Liver (tissue), 9 donors: Measurements from ENCODE around the gene SNCAIP. TPM values are rescaled to one million over a fixed set of nuclear protein-coding genes. Genes with fewer than 3 reads are reported as not detected.
A peak's percentile ranks its signal among the peaks of the same experiment; 100 is the strongest.

Experiments
- DNase-seq: peaks from one replicate; pipeline ENCODE4 v3.0.0-alpha.2; 2017; ENCODE audit warnings: low spot score
- H3K27ac ChIP-seq, 2 donors: one replicate each; pipeline ENCODE4 v1.7.0; 2013; ENCODE audit warnings: inconsistent platforms in 2 of 2, low read length in 2 of 2, control low read depth in 1 of 2, low read depth in 1 of 2, mild to moderate bottlenecking in 1 of 2
- H3K27me3 ChIP-seq, 4 donors: one replicate each; pipeline versions ENCODE4 v1.6.1 to v1.7.0; 2013; ENCODE audit warnings: low read length in 3 of 4, inconsistent platforms in 1 of 4, mild to moderate bottlenecking in 1 of 4, moderate library complexity in 1 of 4; ENCODE audit not compliant: control insufficient read depth in 4 of 4, insufficient read depth in 4 of 4
- H3K36me3 ChIP-seq, 4 donors: one replicate each; pipeline versions ENCODE4 v1.6.1 to v1.7.0; 2013; ENCODE audit warnings: low read length in 3 of 4, mild to moderate bottlenecking in 3 of 4, low read depth in 1 of 4, moderate library complexity in 1 of 4; ENCODE audit not compliant: control insufficient read depth in 4 of 4, insufficient read depth in 3 of 4
- H3K4me1 ChIP-seq, 4 donors: one replicate each; pipeline versions ENCODE4 v1.6.1 to v1.7.0; 2013; ENCODE audit warnings: low read length in 3 of 4, mild to moderate bottlenecking in 3 of 4, moderate library complexity in 1 of 4; ENCODE audit not compliant: control insufficient read depth in 4 of 4, insufficient read depth in 4 of 4
- H3K4me3 ChIP-seq, 3 donors: one replicate each; pipeline versions ENCODE4 v1.6.1 to v1.7.0; 2013; ENCODE audit warnings: low read length in 3 of 3, control low read depth in 1 of 3, low read depth in 1 of 3, mild to moderate bottlenecking in 1 of 3
- H3K9ac ChIP-seq, 2 donors: one replicate each; pipeline ENCODE4 v1.7.0; 2013; ENCODE audit warnings: low read length in 2 of 2, mild to moderate bottlenecking in 2 of 2, moderate library complexity in 2 of 2, control low read depth in 1 of 2, low read depth in 1 of 2
- H3K9me3 ChIP-seq, 4 donors: one replicate each; pipeline versions ENCODE4 v1.6.1 to v1.7.0; 2013; ENCODE audit warnings: low read length in 3 of 4; ENCODE audit not compliant: control insufficient read depth in 4 of 4
- EGR1 ChIP-seq, 2 donors: IDR thresholded peaks; 2 replicates each; pipeline ENCODE4 v1.6.1; 2016 to 2018; ENCODE audit warnings: antibody characterized with exemption in 2 of 2, low read depth in 2 of 2
- FOXA1 ChIP-seq: IDR thresholded peaks from 2 replicates; pipeline ENCODE4 v1.6.1; 2016; ENCODE audit warnings: antibody characterized with exemption
- FOXA2 ChIP-seq: IDR thresholded peaks from 2 replicates; pipeline ENCODE4 v1.6.1; 2016; ENCODE audit warnings: antibody characterized with exemption
- GABPA ChIP-seq, 2 donors: IDR thresholded peaks in 1 of 2; conservative IDR thresholded peaks in 1 of 2; 2 replicates each; pipeline ENCODE4 v1.6.1; 2016; ENCODE audit warnings: antibody characterized with exemption in 2 of 2, mild to moderate bottlenecking in 1 of 2, moderate library complexity in 1 of 2
- NR2F2 ChIP-seq: IDR thresholded peaks from 2 replicates; pipeline ENCODE4 v1.6.1; 2016; ENCODE audit warnings: antibody characterized with exemption
- RXRA ChIP-seq, 2 donors: IDR thresholded peaks; 2 replicates each; pipeline ENCODE4 v1.6.1; 2017 to 2018; ENCODE audit warnings: antibody characterized with exemption in 2 of 2, mild to moderate bottlenecking in 1 of 2
- YY1 ChIP-seq: IDR thresholded peaks from 2 replicates; pipeline ENCODE4 v1.6.1; 2016; ENCODE audit warnings: antibody characterized with exemption, mild to moderate bottlenecking
- WGBS: extraction: QIAGEN DNeasy Blood & Tissue Kit; methylation state at CpG from one replicate; pipeline ENCODE4 v1.1.7; 2013; 5-methylcytosine and 5-hydroxymethylcytosine counted together
- polyA plus RNA-seq, 2 donors: library from polyadenylated mRNA; stranded (reverse) in 1 of 2; unstranded in 1 of 2; fragments of 200-250 nt in 1 of 2; fragments of >200 nt in 1 of 2; fragmentation: Nextera tagmentation in 1 of 2; extraction: Ambion mirVana in 1 of 2; gene quantifications; one replicate each; pipeline versions ENCODE4 v1.2.1 to v1.2.3, GENCODE V29; 2013 to 2015
- total RNA-seq, 2 donors: library from RNA; depleted of rRNA; stranded (reverse); fragments of >200 nt; gene quantifications; one replicate each; pipeline ENCODE4 v1.2.3, GENCODE V29; 2014
- TF ChIP-seq, protein P1 (sequence below): IDR thresholded peaks from 2 replicates; pipeline ENCODE4 v1.6.1; 2016; ENCODE audit warnings: antibody characterized with exemption, mild to moderate bottlenecking
- TF ChIP-seq, protein P2 (sequence below): IDR thresholded peaks from 2 replicates; pipeline ENCODE4 v1.6.1; 2016; ENCODE audit warnings: antibody characterized with exemption
- TF ChIP-seq, protein P3 (sequence below): fragments of 150-350 bp; IDR thresholded peaks from 2 replicates; pipeline ENCODE4 v1.5.1; 2017; ENCODE audit warnings: improper control_type of control experiment, low read depth, low read length; ENCODE audit not compliant: missing input control
- donor health status: healthy.
- donor health status: healthy.
- donor health status: healthy.
- donor health status: healthy.
- donor health status: healthy.

The SNCAIP gene
- total and polyA plus RNA-seq, 4 donors: 0.17 to 2.1 (median 0.74) TPM

DNA sequence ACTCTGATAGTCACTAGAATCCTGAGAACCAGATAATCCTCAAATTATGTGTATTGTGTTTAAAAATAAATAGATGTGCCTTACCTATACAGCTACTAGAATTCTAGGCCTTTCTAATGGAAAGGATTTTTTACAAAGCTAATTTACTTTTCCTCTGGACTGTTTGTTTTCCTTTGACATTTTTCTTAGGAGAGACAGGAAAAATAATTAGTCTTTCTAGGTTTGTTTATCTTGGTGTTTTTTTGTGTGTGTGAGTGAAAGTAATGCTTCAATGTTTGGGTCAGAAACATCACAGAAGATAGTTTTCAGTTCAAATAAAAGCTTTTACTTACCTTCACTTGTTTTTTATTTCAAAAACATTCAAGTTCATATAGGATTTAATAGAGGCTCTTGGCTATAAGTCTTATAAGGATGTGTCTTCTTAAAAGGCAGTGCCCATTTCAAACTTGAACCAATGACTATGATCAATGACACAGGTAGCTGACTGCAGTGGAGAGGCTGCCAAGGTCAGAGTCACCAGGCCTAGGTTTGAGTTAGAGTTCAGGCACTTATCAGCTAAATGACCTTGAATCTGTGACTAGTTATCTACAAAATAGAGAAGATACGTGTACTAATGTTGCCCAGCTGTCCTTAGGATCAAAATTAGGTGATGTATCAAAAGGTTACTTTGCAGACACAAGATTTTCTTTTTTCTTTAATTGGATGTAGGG, 92.8 kb downstream of the SNCAIP start:
- Histone ChIP-seq H3K4me3 (no peak overlapping the region), H3K36me3 (no peaks in the 10 kb centered on the region), H3K27me3 (no peaks in the 10 kb centered on the region), H3K27ac (no peak overlapping the region), H3K9ac (no peak overlapping the region), H3K4me1 (no peaks in the 10 kb centered on the region), H3K9me3 (no peaks in the 10 kb centered on the region)
- no peak for DNase-seq
- 30% methylated on average over 1 of the region's 1 CpG for WGBS
- TF ChIP-seq RXRA (IDR thresholded peaks at IDR 0.05) (peak in 1 of 2 donors; percentile 19), GABPA (IDR thresholded peaks at IDR 0.05 in 1 of 2, conservative IDR thresholded peaks at IDR 0.05 in 1 of 2) (no peak)
- TF ChIP-seq, protein P1, sequence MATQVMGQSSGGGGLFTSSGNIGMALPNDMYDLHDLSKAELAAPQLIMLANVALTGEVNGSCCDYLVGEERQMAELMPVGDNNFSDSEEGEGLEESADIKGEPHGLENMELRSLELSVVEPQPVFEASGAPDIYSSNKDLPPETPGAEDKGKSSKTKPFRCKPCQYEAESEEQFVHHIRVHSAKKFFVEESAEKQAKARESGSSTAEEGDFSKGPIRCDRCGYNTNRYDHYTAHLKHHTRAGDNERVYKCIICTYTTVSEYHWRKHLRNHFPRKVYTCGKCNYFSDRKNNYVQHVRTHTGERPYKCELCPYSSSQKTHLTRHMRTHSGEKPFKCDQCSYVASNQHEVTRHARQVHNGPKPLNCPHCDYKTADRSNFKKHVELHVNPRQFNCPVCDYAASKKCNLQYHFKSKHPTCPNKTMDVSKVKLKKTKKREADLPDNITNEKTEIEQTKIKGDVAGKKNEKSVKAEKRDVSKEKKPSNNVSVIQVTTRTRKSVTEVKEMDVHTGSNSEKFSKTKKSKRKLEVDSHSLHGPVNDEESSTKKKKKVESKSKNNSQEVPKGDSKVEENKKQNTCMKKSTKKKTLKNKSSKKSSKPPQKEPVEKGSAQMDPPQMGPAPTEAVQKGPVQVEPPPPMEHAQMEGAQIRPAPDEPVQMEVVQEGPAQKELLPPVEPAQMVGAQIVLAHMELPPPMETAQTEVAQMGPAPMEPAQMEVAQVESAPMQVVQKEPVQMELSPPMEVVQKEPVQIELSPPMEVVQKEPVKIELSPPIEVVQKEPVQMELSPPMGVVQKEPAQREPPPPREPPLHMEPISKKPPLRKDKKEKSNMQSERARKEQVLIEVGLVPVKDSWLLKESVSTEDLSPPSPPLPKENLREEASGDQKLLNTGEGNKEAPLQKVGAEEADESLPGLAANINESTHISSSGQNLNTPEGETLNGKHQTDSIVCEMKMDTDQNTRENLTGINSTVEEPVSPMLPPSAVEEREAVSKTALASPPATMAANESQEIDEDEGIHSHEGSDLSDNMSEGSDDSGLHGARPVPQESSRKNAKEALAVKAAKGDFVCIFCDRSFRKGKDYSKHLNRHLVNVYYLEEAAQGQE: no peak

DNA sequence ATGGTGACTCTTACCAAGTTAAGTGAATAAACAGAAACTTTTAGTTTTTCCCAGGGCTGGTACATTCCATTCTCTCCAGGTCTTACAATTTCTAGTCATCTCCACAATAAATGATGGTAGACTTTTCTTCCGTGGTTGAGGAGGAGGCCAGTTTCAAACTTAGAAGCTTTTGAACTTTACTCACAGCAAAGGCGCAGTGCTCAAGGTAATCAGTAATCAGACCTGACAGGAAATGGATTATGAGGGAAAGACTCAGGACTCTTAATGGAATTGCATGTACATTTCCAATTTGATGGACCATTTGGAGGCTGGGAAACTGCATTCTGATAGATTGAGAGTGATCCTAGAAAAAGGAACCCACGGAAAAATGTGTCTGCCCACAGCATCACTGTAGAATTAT, 93.7 kb downstream of the SNCAIP start:
- no peaks in the 10 kb centered on the region for H3K36me3 ChIP-seq
- WGBS: 90% methylated on average over 3 of the region's 3 CpGs
- no peaks in the 10 kb centered on the region for H3K27me3 ChIP-seq
- H3K4me3 ChIP-seq: no peak overlapping the region
- H3K9me3 ChIP-seq: no peaks in the 10 kb centered on the region
- H3K27ac ChIP-seq: no peak overlapping the region
- H3K9ac ChIP-seq: no peak overlapping the region
- TF ChIP-seq NR2F2 (no peak), FOXA1 (no peak), FOXA2 (no peak), YY1 (no peak), EGR1 (IDR thresholded peaks at IDR 0.05; ENCODE audit: low read depth in 2 of 2) (no peak)
- TF ChIP-seq, protein P2, sequence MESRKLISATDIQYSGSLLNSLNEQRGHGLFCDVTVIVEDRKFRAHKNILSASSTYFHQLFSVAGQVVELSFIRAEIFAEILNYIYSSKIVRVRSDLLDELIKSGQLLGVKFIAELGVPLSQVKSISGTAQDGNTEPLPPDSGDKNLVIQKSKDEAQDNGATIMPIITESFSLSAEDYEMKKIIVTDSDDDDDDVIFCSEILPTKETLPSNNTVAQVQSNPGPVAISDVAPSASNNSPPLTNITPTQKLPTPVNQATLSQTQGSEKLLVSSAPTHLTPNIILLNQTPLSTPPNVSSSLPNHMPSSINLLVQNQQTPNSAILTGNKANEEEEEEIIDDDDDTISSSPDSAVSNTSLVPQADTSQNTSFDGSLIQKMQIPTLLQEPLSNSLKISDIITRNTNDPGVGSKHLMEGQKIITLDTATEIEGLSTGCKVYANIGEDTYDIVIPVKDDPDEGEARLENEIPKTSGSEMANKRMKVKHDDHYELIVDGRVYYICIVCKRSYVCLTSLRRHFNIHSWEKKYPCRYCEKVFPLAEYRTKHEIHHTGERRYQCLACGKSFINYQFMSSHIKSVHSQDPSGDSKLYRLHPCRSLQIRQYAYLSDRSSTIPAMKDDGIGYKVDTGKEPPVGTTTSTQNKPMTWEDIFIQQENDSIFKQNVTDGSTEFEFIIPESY: no peak
- TF ChIP-seq, protein P1: no peak
- TF ChIP-seq, protein P3, sequence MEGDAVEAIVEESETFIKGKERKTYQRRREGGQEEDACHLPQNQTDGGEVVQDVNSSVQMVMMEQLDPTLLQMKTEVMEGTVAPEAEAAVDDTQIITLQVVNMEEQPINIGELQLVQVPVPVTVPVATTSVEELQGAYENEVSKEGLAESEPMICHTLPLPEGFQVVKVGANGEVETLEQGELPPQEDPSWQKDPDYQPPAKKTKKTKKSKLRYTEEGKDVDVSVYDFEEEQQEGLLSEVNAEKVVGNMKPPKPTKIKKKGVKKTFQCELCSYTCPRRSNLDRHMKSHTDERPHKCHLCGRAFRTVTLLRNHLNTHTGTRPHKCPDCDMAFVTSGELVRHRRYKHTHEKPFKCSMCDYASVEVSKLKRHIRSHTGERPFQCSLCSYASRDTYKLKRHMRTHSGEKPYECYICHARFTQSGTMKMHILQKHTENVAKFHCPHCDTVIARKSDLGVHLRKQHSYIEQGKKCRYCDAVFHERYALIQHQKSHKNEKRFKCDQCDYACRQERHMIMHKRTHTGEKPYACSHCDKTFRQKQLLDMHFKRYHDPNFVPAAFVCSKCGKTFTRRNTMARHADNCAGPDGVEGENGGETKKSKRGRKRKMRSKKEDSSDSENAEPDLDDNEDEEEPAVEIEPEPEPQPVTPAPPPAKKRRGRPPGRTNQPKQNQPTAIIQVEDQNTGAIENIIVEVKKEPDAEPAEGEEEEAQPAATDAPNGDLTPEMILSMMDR: no peak
- no peak for DNase-seq
- no peaks in the 10 kb centered on the region for H3K4me1 ChIP-seq
